Measurements from ENCODE around the gene LHX3.

DNA sequence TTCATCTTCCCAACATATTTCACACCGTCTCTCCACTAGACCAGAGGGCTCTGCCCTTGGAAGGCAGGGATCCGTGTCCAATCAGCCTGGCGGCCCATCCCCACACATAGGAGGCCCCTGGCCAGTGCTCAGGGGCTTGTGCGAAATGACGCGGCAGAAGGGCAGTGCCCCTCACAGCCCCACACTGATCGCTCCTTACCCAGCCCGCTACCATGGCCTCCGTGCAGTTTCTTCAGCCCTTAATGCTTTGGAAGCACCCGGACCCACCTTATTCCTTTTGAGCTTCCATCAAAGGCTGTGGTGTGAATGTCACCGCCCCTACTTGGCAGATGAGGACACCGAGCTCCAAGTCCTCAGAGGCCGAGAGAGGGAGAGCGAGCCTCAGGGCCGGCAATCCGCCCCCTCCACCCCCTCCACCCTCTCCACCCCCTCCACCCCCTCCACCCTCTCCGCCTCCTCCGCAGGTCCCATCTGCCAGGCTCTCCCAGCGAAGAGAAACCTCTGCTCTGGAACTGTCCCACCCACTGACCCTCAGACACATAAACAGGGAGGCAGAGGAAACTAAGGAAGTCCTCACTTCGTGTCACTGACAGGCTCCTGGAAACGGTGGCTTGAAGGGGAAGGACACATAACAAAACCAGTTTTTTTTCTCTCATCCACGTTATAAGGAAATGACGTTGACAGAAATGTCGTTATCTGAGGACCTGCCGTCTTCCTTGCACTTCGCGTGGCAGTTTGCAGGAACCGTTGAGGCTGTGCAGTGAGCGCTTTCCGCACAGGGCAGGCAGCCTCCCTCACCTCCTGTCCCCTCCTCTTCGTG, 26.8 kb upstream of the LHX3 start:
- TF ChIP-seq POLR2A (IDR thresholded peaks at IDR 0.05), result no peak
- TF ChIP-seq, protein P1, sequence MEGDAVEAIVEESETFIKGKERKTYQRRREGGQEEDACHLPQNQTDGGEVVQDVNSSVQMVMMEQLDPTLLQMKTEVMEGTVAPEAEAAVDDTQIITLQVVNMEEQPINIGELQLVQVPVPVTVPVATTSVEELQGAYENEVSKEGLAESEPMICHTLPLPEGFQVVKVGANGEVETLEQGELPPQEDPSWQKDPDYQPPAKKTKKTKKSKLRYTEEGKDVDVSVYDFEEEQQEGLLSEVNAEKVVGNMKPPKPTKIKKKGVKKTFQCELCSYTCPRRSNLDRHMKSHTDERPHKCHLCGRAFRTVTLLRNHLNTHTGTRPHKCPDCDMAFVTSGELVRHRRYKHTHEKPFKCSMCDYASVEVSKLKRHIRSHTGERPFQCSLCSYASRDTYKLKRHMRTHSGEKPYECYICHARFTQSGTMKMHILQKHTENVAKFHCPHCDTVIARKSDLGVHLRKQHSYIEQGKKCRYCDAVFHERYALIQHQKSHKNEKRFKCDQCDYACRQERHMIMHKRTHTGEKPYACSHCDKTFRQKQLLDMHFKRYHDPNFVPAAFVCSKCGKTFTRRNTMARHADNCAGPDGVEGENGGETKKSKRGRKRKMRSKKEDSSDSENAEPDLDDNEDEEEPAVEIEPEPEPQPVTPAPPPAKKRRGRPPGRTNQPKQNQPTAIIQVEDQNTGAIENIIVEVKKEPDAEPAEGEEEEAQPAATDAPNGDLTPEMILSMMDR (IDR thresholded peaks at IDR 0.05 in 8 of 11, conservative IDR thresholded peaks at IDR 0.05 in 3 of 11), result no peak
